Activated CD8-positive, alpha-beta memory T cell treated with anti-CD3 and anti-CD28 coated beads, Interleukin-2, amount 50 U/mL, for 24 hours (primary cell): ENCODE results near the gene NRP1.

Source experiments
- DNase-seq: peaks from one replicate; pipeline ENCODE4 v3.0.0-alpha.2; 2020; ENCODE audit errors: extremely low read depth

NRP1 gene

GRCh38 chr10:33349268-33349667, 14.8 kb upstream of the NRP1 start:
- no peak for DNase-seq

GRCh38 chr10:33347211-33347610, 12.7 kb upstream of the NRP1 start:
- no peak for DNase-seq

GRCh38 chr10:33345236-33345635, 10.8 kb upstream of the NRP1 start:
- no peak for DNase-seq

GRCh38 chr10:33344676-33345075, 10.2 kb upstream of the NRP1 start:
- DNase-seq: no peak

- DNase-seq: no peak
Measured at GRCh38 chr10:33341637-33342036, 7.2 kb upstream of the NRP1 start.

- no peak for DNase-seq
Measured at GRCh38 chr10:33337326-33337957, 3.0 kb upstream of the NRP1 start.

- no peak for DNase-seq
Measured at GRCh38 chr10:33336582-33337325, 2.3 kb upstream of the NRP1 start.

- no peak for DNase-seq
Measured at GRCh38 chr10:33335801-33336581, 1.5 kb upstream of the NRP1 start.

- DNase-seq: no peak
Measured at GRCh38 chr10:33335551-33335800, 1.0 kb upstream of the NRP1 start.

- DNase-seq: no peak
Measured at GRCh38 chr10:33334805-33335550, 511 bp upstream of the NRP1 start.

- DNase-seq: no peak
Measured at GRCh38 chr10:33333260-33334101, 986 bp downstream of the NRP1 start.

- DNase-seq: no peak
Measured at GRCh38 chr10:33332183-33333065, 2.0 kb downstream of the NRP1 start.

- no peak for DNase-seq
Measured at GRCh38 chr10:33331379-33331694, 3.1 kb downstream of the NRP1 start.

- peak; percentile 54 for DNase-seq
Measured at GRCh38 chr10:33330543-33331378, 3.7 kb downstream of the NRP1 start.

GRCh38 chr10:33329178-33329577, 5.3 kb downstream of the NRP1 start:
- DNase-seq: no peak

GRCh38 chr10:33328253-33328652, 6.2 kb downstream of the NRP1 start:
- no peak for DNase-seq

- no peak for DNase-seq
Measured at GRCh38 chr10:33327751-33328150, 6.7 kb downstream of the NRP1 start.

GRCh38 chr10:33326933-33327332, 7.5 kb downstream of the NRP1 start:
- no peak for DNase-seq

GRCh38 chr10:33325929-33326328, 8.5 kb downstream of the NRP1 start:
- DNase-seq: no peak

- DNase-seq: no peak
Measured at GRCh38 chr10:33323721-33324120, 10.7 kb downstream of the NRP1 start.
